ENCODE measurements around the gene PLCD1. TPM values are rescaled to one million over a fixed set of nuclear protein-coding genes. Genes with fewer than 3 reads are reported as not detected.

The PLCD1 gene
- total and polyA plus RNA-seq, 2 of the 8 experiments (the other 6 are each of a cell fraction or from before 2014, with no cell fraction given): 15.3 to 19.2 TPM

DNA sequence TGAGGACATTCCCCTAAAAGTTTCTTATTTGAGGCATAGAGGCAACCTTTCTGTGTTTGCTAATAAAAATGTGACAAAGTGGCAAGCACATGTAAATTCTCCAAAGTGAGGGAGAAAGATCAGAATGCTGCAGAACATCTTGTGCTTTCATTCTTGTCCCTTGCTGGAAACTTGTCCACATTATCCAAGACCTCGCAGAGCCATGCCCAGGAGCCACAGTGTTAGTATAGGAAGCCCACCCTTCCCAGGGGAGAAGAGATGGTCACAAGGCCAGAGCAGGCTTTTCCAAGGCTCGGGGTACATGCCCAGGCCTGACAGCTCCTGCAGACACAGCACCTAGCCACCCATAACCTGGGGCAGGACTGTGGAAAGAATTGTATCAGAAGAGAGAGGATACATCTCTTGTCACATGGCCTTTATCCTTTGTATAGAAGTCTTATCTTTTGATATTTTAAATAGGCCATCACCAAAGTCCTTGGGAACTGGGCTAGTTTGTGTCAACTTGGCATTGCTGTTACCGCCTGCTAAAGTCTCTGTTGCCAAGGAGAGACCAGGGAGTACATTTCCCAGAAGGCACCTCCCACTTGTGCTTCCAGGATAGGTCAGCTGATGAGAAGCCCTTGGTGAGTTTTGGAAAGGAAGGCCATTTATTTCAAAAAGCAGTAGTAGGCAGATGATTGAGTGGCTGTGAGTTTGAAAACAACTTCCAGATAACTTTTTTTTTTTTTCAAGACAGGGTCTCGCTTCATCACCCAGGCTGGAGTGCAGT is 20.1 kb upstream of the PLCD1 start (continued):
- TF ChIP-seq CBX5 (IDR thresholded peaks at IDR 0.05; ENCODE audit: low read depth, low read length): no peak
- TF ChIP-seq CEBPB (IDR thresholded peaks at IDR 0.05; ENCODE audit: low read depth, low read length): no peak
- no peak for TF ChIP-seq TBP (IDR thresholded peaks at IDR 0.05; ENCODE audit: low read depth, low read length)
